ENCODE data around the gene UBE2G2.

DNA sequence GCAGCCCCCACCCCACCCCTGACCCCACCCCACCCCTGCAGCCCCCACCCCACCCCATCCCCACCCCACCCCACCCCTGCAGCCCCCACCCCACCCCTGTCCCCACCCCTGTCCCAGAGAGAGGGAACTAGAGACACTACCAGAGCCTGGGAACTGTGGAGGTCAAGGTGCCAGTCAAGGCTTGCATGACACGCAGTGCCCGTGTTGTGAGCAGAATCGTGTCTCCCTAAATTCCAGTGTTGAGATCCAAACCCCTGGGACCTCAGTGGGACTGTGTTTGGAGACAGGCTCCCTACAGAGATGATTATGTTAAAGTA lies 34.7 kb upstream of the UBE2G2 start:
- TF ChIP-seq, protein P1, sequence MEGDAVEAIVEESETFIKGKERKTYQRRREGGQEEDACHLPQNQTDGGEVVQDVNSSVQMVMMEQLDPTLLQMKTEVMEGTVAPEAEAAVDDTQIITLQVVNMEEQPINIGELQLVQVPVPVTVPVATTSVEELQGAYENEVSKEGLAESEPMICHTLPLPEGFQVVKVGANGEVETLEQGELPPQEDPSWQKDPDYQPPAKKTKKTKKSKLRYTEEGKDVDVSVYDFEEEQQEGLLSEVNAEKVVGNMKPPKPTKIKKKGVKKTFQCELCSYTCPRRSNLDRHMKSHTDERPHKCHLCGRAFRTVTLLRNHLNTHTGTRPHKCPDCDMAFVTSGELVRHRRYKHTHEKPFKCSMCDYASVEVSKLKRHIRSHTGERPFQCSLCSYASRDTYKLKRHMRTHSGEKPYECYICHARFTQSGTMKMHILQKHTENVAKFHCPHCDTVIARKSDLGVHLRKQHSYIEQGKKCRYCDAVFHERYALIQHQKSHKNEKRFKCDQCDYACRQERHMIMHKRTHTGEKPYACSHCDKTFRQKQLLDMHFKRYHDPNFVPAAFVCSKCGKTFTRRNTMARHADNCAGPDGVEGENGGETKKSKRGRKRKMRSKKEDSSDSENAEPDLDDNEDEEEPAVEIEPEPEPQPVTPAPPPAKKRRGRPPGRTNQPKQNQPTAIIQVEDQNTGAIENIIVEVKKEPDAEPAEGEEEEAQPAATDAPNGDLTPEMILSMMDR (IDR thresholded peaks at IDR 0.05): no peak
- no peak for TF ChIP-seq TP53 (CRISPR knock-in tag; IDR thresholded peaks at IDR 0.05)
- TF ChIP-seq, protein P2, sequence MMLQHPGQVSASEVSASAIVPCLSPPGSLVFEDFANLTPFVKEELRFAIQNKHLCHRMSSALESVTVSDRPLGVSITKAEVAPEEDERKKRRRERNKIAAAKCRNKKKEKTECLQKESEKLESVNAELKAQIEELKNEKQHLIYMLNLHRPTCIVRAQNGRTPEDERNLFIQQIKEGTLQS (CRISPR knock-in tag; conservative IDR thresholded peaks at IDR 0.05): no peak
- TF ChIP-seq ZBTB21 (CRISPR knock-in tag; IDR thresholded peaks at IDR 0.05; ENCODE audit: borderline replicate concordance): no peak
